Prostate gland (tissue), 2 donors: Measurements from ENCODE around the gene DYNC1H1. TPM values are rescaled to one million over a fixed set of nuclear protein-coding genes. Genes with fewer than 3 reads are reported as not detected.

Experiments used
- DNase-seq: peaks from one replicate; pipeline ENCODE4 v3.0.0-alpha.2; 2019; ENCODE audit warnings: low spot score
- H3K27ac ChIP-seq, 2 donors: fragments of 200-600 bp; sonication (generic); 2 replicates each; pipeline ENCODE4 v1.5.1; 2017 to 2019
- H3K27me3 ChIP-seq: fragments of 200-600 bp; sonication (generic); replicated peaks from 2 replicates; pipeline ENCODE4 v1.5.1; 2019; ENCODE audit not compliant: insufficient read depth
- H3K36me3 ChIP-seq, 2 donors: fragments of 200-600 bp; sonication (generic); 1 replicate in 1 of 2; 2 replicates in 1 of 2; pipeline versions ENCODE4 v1.5.1 to v1.8.1; 2017 to 2019
- H3K4me1 ChIP-seq: fragments of 200-600 bp; sonication (generic); replicated peaks from 2 replicates; pipeline ENCODE4 v1.5.1; 2019
- H3K4me3 ChIP-seq, 2 donors: fragments of 200-600 bp; sonication (generic); 2 replicates each; pipeline ENCODE4 v1.5.1; 2017 to 2019
- H3K9me3 ChIP-seq: fragments of 200-600 bp; sonication (generic); 2 replicates; pipeline ENCODE4 v1.5.1; 2017
- CTCF ChIP-seq, 4 experiments: fragments of 200-600 bp in 2 of 4; fragments of 450-650 bp in 2 of 4; sonication (generic) in 2 of 4; IDR thresholded peaks; 1 replicate in 3 of 4; 2 replicates in 1 of 4; pipeline ENCODE4 v1.5.1; 2016 to 2019; ENCODE audit warnings: antibody characterized with exemption in 4 of 4, mild to moderate bottlenecking in 2 of 4, moderate library complexity in 2 of 4
- POLR2A ChIP-seq: fragments of 450-650 bp; IDR thresholded peaks from one replicate; pipeline ENCODE4 v1.6.1; 2016; ENCODE audit warnings: antibody characterized with exemption, mild to moderate bottlenecking
- POLR2AphosphoS5 ChIP-seq: sonication (generic); formaldehyde crosslinking; IDR thresholded peaks from one replicate; pipeline ENCODE4 v1.6.1; 2017; ENCODE audit warnings: antibody characterized with exemption
- WGBS: methylation state at CpG from one replicate; pipeline ENCODE4 v1.1.5; 2018; 5-methylcytosine and 5-hydroxymethylcytosine counted together
- intact Hi-C: fragments of 100-400 bp; cut with DNase I; formaldehyde crosslinking; loops from one replicate; pipeline ENCODE4 v1.14.2; 2022
- total RNA-seq, 2 donors: library from RNA; depleted of rRNA; stranded (reverse); fragments of >200 nt; gene quantifications; one replicate each; pipeline ENCODE4 v1.1.0, GENCODE V29; 2016

DYNC1H1 gene
- total RNA-seq, 2 donors from 2014 or later = 366 to 616 TPM

DNA sequence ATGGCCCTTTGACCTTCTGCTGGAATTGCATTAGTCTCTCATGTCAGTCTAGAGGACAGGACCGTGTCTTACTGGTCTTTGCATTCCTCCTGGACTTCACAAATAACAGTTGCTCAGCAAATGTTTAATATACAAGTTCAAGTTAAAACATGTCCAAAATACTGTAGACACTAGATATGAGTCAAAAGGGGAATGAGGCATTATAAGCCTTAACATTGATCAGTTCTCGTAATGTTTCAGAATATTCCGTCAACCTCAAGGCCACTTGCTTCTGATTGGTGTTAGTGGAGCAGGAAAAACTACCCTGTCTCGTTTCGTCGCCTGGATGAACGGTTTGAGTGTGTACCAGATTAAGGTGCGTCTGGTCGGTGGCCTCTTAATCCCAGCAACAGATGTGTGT is 62.6 kb downstream of the DYNC1H1 start:
- no peaks in the 10 kb centered on the region for H3K27me3 ChIP-seq
- H3K9me3 ChIP-seq = no peaks in the 10 kb centered on the region
- WGBS = 83% methylated on average over 9 of the region's 9 CpGs
- H3K36me3 ChIP-seq = peaks cover 14 to 26% of the 10 kb centered on the region in 2 donors
- TF ChIP-seq CTCF (IDR thresholded peaks at IDR 0.05) (no peak), POLR2A (no peak), POLR2AphosphoS5 (no peak)
- no peak overlapping the region for H3K27ac ChIP-seq
- intact Hi-C loops = no loop called here
- no peaks in the 10 kb centered on the region for H3K4me1 ChIP-seq
- no peak for DNase-seq
- no peak overlapping the region for H3K4me3 ChIP-seq

- Histone ChIP-seq H3K9me3 (no peaks in the 10 kb centered on the region), H3K4me3 (no peak overlapping the region), H3K27ac (no peak overlapping the region), H3K4me1 (no peaks in the 10 kb centered on the region), H3K27me3 (no peaks in the 10 kb centered on the region), H3K36me3 (peaks cover 24 to 36% of the 10 kb centered on the region in 2 donors)
- no peak for TF ChIP-seq POLR2AphosphoS5
- TF ChIP-seq POLR2A = no peak
- TF ChIP-seq CTCF (IDR thresholded peaks at IDR 0.05) = no peak
- intact Hi-C loops = no loop called here
- no peak for DNase-seq
- 93% methylated on average over 6 of the region's 6 CpGs for WGBS
Observed at GRCh38 chr14:102027951-102028350, 63.6 kb downstream of the DYNC1H1 start.

DNA sequence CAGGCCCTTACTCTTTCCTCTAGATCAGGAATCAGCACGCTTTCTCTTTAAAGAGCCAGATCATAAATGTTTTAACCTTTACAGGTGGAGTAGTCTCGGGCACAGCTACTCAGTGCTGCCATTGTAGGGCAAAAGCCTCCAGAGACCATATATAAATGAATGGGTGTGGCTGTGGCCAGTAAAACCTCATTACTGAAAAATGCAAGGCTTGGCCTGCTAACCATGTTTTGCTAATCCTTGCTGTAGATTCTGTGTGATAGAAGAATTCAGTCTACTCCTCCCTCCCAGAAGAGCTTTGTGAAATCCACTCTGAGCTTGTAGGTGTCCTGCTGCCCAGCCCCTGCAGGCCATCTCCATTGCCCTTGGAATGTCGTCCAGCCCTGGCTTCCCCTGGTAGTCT is 64.4 kb downstream of the DYNC1H1 start:
- Histone ChIP-seq H3K27me3 (no peaks in the 10 kb centered on the region), H3K27ac (no peak overlapping the region), H3K9me3 (no peaks in the 10 kb centered on the region), H3K36me3 (peaks cover 32 to 38% of the 10 kb centered on the region in 2 donors), H3K4me1 (no peaks in the 10 kb centered on the region), H3K4me3 (no peak overlapping the region)
- intact Hi-C loops = no loop called here
- WGBS = 48% methylated on average over 3 of the region's 3 CpGs
- no peak for DNase-seq
- TF ChIP-seq CTCF (IDR thresholded peaks at IDR 0.05) = no peak
- no peak for TF ChIP-seq POLR2A

- TF ChIP-seq POLR2A (no peak), POLR2AphosphoS5 (no peak), CTCF (IDR thresholded peaks at IDR 0.05) (no peak)
- no peak overlapping the region for H3K4me3 ChIP-seq
- H3K9me3 ChIP-seq = no peaks in the 10 kb centered on the region
- H3K4me1 ChIP-seq = no peaks in the 10 kb centered on the region
- WGBS = 51% methylated on average over 2 of the region's 2 CpGs
- no peak overlapping the region for H3K27ac ChIP-seq
- H3K36me3 ChIP-seq = peaks cover 39 to 41% of the 10 kb centered on the region in 2 donors
- no peak for DNase-seq
- intact Hi-C loops = no loop called here
- H3K27me3 ChIP-seq = no peaks in the 10 kb centered on the region
Observed at GRCh38 chr14:102029956-102030355, 65.6 kb downstream of the DYNC1H1 start.

DNA sequence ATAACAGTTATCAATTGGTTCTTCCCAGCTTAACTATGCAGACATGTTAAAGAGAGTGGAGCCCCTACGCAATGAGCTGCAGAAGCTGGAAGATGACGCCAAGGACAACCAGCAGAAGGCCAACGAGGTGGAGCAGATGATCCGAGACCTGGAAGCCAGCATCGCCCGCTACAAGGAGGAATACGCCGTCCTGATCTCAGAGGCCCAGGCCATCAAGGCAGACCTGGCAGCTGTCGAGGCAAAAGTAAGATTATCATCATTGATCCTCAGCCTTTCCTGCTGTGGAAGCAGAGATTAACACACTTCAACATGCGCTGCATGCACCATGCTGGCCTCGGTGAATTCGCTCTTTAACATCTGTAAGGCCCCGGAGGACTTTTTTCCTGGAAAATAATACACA is 68.9 kb downstream of the DYNC1H1 start:
- Histone ChIP-seq H3K27me3 (no peaks in the 10 kb centered on the region), H3K27ac (no peak overlapping the region), H3K4me3 (no peak overlapping the region), H3K36me3 (peaks cover 29 to 33% of the 10 kb centered on the region in 2 donors), H3K9me3 (no peaks in the 10 kb centered on the region), H3K4me1 (no peaks in the 10 kb centered on the region)
- TF ChIP-seq CTCF (IDR thresholded peaks at IDR 0.05) (no peak), POLR2AphosphoS5 (no peak), POLR2A (no peak)
- no peak for DNase-seq
- intact Hi-C loops = no loop called here
- WGBS = 95% methylated on average over 13 of the region's 13 CpGs
